ENCODE measurements around the gene CD200R1.

CD200R1 gene

GRCh38 chr3:112995800-112996199, 20.9 kb upstream of the CD200R1 start:
- H3K4me3 Mint-ChIP-seq: no peak overlapping the region
- peaks cover 27% of the 10 kb centered on the region for H3K4me1 Mint-ChIP-seq
- no peaks in the 10 kb centered on the region for H3K9me3 Mint-ChIP-seq
- H3K27me3 Mint-ChIP-seq (ENCODE audit: low read depth): no peaks in the 10 kb centered on the region
- H3K27ac Mint-ChIP-seq: no peak overlapping the region
- H3K36me3 Mint-ChIP-seq (ENCODE audit: low read depth): peaks cover 28% of the 10 kb centered on the region
- no peak for TF ChIP-seq CTCF (IDR thresholded peaks at IDR 0.05; ENCODE audit: unreplicated experiment in 3 of 3)

GRCh38 chr3:112990672-112991602, 16.0 kb upstream of the CD200R1 start, which contains the start of gene GTPBP8:
GTPBP8 (plus strand) TSS chr3:112990984; CDS start chr3:112991000, 16 bp downstream.
- Mint-ChIP-seq H3K27me3 (ENCODE audit: low read depth) (peaks cover 8% of the 10 kb centered on the region), H3K9me3 (no peaks in the 10 kb centered on the region), H3K4me3 (peak within 1 kb of the TSS; percentile 81 to 89 (median 87)), H3K27ac (peak within 1 kb of the TSS; percentile 72 to 97 (median 90)), H3K36me3 (ENCODE audit: low read depth) (peaks cover 5% of the 10 kb centered on the region), H3K4me1 (peaks cover 22% of the 10 kb centered on the region)
- TF ChIP-seq CTCF (IDR thresholded peaks at IDR 0.05; ENCODE audit: unreplicated experiment in 3 of 3): no peak

GRCh38 chr3:112987710-112988334, 12.9 kb upstream of the CD200R1 start:
- H3K36me3 Mint-ChIP-seq (ENCODE audit: low read depth): no peaks in the 10 kb centered on the region
- H3K4me3 Mint-ChIP-seq: peak overlapping the region in 1 of 3 experiments; percentile 29
- no peak overlapping the region for H3K27ac Mint-ChIP-seq
- H3K9me3 Mint-ChIP-seq: no peaks in the 10 kb centered on the region
- peaks cover 14% of the 10 kb centered on the region for H3K4me1 Mint-ChIP-seq
- TF ChIP-seq CTCF (IDR thresholded peaks at IDR 0.05; ENCODE audit: unreplicated experiment in 3 of 3): no peak
- H3K27me3 Mint-ChIP-seq (ENCODE audit: low read depth): peaks cover 8% of the 10 kb centered on the region

GRCh38 chr3:112984485-112984884, 9.6 kb upstream of the CD200R1 start:
- H3K4me1 Mint-ChIP-seq: no peaks in the 10 kb centered on the region
- no peak overlapping the region for H3K4me3 Mint-ChIP-seq
- H3K36me3 Mint-ChIP-seq (ENCODE audit: low read depth): no peaks in the 10 kb centered on the region
- H3K9me3 Mint-ChIP-seq: no peaks in the 10 kb centered on the region
- no peak for TF ChIP-seq CTCF (IDR thresholded peaks at IDR 0.05; ENCODE audit: unreplicated experiment in 3 of 3)
- peaks cover 8% of the 10 kb centered on the region for H3K27me3 Mint-ChIP-seq (ENCODE audit: low read depth)
- no peak overlapping the region for H3K27ac Mint-ChIP-seq

GRCh38 chr3:112982710-112983109, 7.8 kb upstream of the CD200R1 start:
- Mint-ChIP-seq H3K27ac (no peak overlapping the region), H3K9me3 (no peaks in the 10 kb centered on the region), H3K4me3 (no peak overlapping the region), H3K4me1 (no peaks in the 10 kb centered on the region), H3K27me3 (ENCODE audit: low read depth) (peaks cover 3% of the 10 kb centered on the region), H3K36me3 (ENCODE audit: low read depth) (no peaks in the 10 kb centered on the region)
- no peak for TF ChIP-seq CTCF (IDR thresholded peaks at IDR 0.05; ENCODE audit: unreplicated experiment in 3 of 3)
